Mesothelial cell of epicardium (in vitro differentiated cells): ENCODE measurements around the gene GID4. TPM values are rescaled to one million over a fixed set of nuclear protein-coding genes. Genes with fewer than 3 reads are reported as not detected.
A peak's percentile ranks its signal among the peaks of the same experiment; 100 is the strongest.

Source experiments
- DNase-seq, 2 experiments: peaks; one replicate each; pipeline ENCODE4 v3.0.0; 2021; ENCODE audit warnings: low spot score in 2 of 2; ENCODE audit not compliant: unreplicated experiment in 2 of 2
- H3K27ac Mint-ChIP-seq: 2 replicates; pipeline ENCODE4 v1.8.0; 2021; ENCODE audit warnings: mixed read lengths
- H3K27me3 Mint-ChIP-seq: 2 replicates; pipeline ENCODE4 v1.8.0; 2021; ENCODE audit warnings: low read depth, mixed read lengths
- H3K36me3 Mint-ChIP-seq: 2 replicates; pipeline ENCODE4 v1.8.0; 2021; ENCODE audit warnings: mixed read lengths
- H3K4me1 Mint-ChIP-seq: 2 replicates; pipeline ENCODE4 v1.8.0; 2021; ENCODE audit warnings: mixed read lengths
- H3K4me3 Mint-ChIP-seq: 2 replicates; pipeline ENCODE4 v1.8.0; 2021; ENCODE audit warnings: mild to moderate bottlenecking, moderate library complexity, mixed read lengths
- H3K9me3 Mint-ChIP-seq: 2 replicates; pipeline ENCODE4 v1.8.0; 2021; ENCODE audit warnings: mixed read lengths
- total RNA-seq: library from RNA; stranded (reverse); gene quantifications from 3 replicates; pipeline ENCODE4 v1.2.1, GENCODE V29; 2021
- TF ChIP-seq, protein P1 (sequence below): fragments of 200-600 bp; sonication (generic); IDR thresholded peaks from one replicate; pipeline ENCODE4 v1.5.0; 2021; ENCODE audit warnings: antibody characterized with exemption; ENCODE audit not compliant: unreplicated experiment

GID4 gene
- total RNA-seq, 1 donor from 2014 or later, result 11.3 TPM

DNA sequence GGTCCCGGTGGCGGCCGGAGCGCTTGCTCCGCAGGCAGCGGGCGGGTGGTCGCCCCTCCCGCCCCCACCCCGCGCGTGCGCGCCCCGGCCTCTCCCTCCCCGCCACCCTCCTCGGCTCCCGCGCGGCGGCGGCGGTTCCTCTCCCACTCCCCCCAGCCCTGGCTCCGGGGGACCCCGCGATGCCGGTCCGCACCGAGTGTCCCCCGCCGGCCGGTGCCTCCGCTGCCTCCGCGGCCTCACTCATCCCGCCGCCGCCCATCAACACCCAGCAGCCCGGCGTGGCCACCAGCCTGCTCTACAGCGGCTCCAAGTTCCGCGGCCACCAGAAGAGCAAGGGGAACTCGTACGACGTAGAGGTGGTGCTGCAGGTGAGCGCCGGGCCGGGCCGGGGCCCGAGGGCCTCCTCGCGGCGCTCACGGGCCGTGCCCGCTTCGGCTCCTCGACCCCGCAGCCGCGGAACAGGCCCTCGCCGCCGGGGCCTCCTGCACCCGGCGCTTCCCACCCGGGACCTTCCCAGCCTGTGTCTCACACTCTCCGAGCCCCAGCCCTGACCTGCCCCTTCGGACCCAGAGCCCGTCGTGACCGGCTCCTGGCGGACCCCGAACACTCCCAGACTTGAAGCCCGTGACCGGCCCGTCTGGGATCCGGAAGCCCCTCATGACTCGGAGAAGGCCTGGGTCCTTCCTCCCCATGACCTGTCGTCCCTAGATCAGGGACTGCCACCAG, 490 bp downstream of the GID4 start:
- TF ChIP-seq, protein P1, sequence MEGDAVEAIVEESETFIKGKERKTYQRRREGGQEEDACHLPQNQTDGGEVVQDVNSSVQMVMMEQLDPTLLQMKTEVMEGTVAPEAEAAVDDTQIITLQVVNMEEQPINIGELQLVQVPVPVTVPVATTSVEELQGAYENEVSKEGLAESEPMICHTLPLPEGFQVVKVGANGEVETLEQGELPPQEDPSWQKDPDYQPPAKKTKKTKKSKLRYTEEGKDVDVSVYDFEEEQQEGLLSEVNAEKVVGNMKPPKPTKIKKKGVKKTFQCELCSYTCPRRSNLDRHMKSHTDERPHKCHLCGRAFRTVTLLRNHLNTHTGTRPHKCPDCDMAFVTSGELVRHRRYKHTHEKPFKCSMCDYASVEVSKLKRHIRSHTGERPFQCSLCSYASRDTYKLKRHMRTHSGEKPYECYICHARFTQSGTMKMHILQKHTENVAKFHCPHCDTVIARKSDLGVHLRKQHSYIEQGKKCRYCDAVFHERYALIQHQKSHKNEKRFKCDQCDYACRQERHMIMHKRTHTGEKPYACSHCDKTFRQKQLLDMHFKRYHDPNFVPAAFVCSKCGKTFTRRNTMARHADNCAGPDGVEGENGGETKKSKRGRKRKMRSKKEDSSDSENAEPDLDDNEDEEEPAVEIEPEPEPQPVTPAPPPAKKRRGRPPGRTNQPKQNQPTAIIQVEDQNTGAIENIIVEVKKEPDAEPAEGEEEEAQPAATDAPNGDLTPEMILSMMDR, result no peak
- Mint-ChIP-seq H3K27me3 (no peaks in the 10 kb centered on the region), H3K9me3 (no peaks in the 10 kb centered on the region), H3K4me1 (peaks cover 45% of the 10 kb centered on the region), H3K36me3 (no peaks in the 10 kb centered on the region), H3K27ac (peak overlapping the region; percentile 91), H3K4me3 (peak overlapping the region; percentile 93)
- DNase-seq, result no peak

DNA sequence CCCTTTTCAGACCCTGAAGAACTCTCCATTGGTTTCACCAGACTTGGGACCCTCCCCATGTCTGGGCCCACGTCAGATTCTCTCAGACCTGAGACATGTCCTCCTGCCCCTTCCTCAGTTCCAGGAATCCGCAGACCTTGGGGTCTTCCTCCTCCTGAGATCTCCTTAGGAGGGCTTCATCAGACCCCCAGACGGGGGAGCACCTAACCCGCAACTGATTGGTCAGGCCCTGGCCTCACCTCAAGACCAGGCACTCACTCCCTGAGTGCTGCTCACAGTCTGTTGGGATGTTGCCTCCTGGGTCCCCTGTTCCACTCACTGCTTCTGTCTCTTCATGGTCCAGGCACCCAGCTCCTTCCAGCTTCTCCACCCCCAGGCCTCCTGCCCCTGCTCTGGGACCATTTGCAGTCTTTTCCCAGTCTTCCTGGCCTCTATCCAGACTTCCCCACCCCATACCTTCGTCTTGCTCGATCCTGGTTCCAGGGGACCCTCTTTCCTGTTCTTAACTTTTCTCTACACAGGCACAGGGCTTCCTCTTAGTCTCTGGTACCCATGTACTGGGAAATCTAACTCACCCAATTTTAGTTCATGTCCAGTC, 1.2 kb downstream of the GID4 start:
- H3K4me1 Mint-ChIP-seq, result peaks cover 45% of the 10 kb centered on the region
- DNase-seq, result no peak
- H3K36me3 Mint-ChIP-seq, result no peaks in the 10 kb centered on the region
- peak overlapping the region; percentile 92 for H3K4me3 Mint-ChIP-seq
- no peaks in the 10 kb centered on the region for H3K27me3 Mint-ChIP-seq
- H3K9me3 Mint-ChIP-seq, result no peaks in the 10 kb centered on the region
- TF ChIP-seq, protein P1, result no peak
- H3K27ac Mint-ChIP-seq, result peak overlapping the region; percentile 91

DNA sequence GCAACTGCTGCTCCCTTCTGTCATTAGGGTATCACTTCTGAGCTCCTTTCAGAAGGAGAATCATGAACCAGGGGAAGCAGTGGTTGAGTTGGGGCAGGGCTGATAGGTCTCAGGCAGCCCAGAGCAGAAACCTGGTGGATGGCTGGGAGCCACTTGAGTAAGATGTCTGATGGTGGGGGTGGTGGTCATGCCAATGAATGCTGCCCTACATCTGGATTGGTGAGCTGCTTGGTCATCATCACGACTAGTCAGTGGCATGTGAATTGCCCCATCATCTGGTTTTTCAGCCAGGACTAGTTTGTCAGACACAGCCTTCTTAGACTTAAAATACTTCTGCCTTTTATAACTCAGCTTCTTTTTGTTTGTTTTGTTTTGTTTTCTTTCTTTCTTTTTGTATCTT, 2.6 kb downstream of the GID4 start:
- Mint-ChIP-seq H3K4me3 (peak overlapping the region; percentile 92), H3K36me3 (peaks cover under 1% of the 10 kb centered on the region), H3K4me1 (peaks cover 45% of the 10 kb centered on the region), H3K27me3 (no peaks in the 10 kb centered on the region), H3K9me3 (no peaks in the 10 kb centered on the region), H3K27ac (no peak overlapping the region)
- DNase-seq, result no peak
- TF ChIP-seq, protein P1, result no peak

DNA sequence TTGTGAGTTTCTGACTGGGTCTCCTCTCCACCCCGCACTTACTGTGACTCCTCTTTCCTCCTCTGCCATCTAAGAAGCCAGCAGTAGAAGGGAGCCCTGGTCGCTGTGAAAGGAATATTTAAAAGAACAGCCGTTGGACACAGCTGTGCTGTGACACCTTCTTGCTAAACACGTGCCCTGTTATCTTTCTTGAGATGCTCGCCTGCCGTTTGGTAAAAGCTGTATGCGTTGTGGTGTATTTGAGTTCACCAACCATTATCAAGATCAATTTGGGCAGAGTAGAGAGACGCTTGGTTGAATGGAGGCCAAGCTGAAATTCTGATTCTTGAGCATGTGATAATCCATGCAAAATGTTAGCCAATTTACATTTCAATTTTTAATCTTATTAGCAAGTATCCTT, 3.8 kb downstream of the GID4 start:
- no peak overlapping the region for H3K4me3 Mint-ChIP-seq
- TF ChIP-seq, protein P1, result no peak
- peaks cover 8% of the 10 kb centered on the region for H3K36me3 Mint-ChIP-seq
- H3K27me3 Mint-ChIP-seq, result no peaks in the 10 kb centered on the region
- no peaks in the 10 kb centered on the region for H3K9me3 Mint-ChIP-seq
- no peak overlapping the region for H3K27ac Mint-ChIP-seq
- peaks cover 38% of the 10 kb centered on the region for H3K4me1 Mint-ChIP-seq
- DNase-seq, result no peak

DNA sequence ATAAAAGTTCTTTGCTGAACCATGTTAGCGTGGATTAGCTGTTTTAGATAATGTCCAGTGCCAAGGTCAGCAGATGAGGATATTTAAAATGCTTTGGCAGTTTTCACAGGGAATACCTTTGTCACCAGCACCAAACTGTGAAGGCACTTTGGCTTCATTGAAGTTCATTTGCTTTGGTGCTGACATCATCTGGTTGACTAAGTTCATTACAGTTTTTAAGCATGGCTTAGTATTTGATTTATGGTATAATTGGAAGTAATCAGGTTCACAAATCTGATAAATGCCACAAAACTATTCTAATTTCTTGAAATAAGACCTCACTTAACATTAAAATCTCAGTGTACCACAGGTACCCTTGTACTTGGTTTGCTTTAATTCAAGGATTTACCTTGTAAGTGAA, 4.3 kb downstream of the GID4 start:
- TF ChIP-seq, protein P1, result peak; percentile 16
- H3K4me1 Mint-ChIP-seq, result peaks cover 34% of the 10 kb centered on the region
- H3K27me3 Mint-ChIP-seq, result no peaks in the 10 kb centered on the region
- H3K9me3 Mint-ChIP-seq, result no peaks in the 10 kb centered on the region
- H3K36me3 Mint-ChIP-seq, result peaks cover 10% of the 10 kb centered on the region
- H3K27ac Mint-ChIP-seq, result no peak overlapping the region
- H3K4me3 Mint-ChIP-seq, result no peak overlapping the region
- DNase-seq, result no peak
